ENCODE measurements around the gene HOXA7.

DNA sequence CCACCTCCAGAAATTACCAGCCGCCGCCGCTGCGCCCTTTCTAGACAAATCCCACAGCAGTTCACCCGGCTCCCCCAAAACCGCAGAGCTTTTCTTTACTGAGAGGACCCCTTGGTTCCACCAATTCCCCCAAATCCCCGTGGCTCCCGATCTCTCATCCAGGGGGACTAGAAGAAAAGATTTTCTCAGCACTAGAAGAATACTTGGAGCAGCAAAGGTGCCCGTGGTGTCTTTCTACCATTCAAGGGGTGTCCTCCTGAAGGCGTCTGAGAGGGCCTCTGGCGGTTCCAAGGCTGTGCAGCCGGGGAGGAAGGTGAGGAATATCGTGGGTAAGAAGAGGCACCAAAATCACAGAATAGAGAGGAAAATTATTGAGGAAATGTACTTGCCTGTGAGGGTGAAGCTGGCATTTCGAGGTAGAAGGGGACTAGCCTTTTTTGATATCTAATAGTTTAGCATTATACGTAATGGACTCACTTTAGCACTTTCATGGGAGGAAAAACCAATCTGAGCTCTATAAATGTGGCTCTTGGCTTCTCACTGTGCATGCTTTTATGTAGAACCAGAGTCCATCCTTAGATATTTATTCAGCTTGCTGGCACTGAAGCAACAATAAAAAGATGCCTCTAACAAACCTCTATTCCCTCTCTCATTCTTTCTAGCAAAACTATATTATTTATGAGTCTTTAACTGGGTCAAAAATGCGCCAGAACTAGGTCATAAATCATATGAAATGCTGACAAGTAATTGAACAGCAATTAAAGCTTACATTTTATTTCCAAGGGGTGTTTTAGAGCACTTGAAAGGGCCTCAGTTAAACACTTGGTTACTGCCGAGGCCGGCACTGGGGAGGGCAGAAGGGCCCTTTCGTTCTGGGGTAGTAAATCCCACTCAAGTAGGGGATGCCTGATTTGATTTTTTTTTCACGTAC, 40.2 kb downstream of the HOXA7 start:
- TF ChIP-seq EZH2phosphoT487 (IDR thresholded peaks at IDR 0.05; ENCODE audit: insufficient read depth, low read depth) (no peak), EZH2 (IDR thresholded peaks at IDR 0.05; ENCODE audit: insufficient read depth, poor library complexity, severe bottlenecking) (no peak)
